Kidney epithelial cell (primary cell): ENCODE data around the gene ZNF358. TPM values are rescaled to one million over a fixed set of nuclear protein-coding genes. Genes with fewer than 3 reads are reported as not detected.

Source experiments
- DNase-seq: peaks from one replicate; pipeline ENCODE4 v3.0.0-alpha.2; 2010; ENCODE audit warnings: low read depth
- H3K27me3 ChIP-seq: 2 replicates; pipeline ENCODE4 v1.6.0; 2011; ENCODE audit warnings: low read length; ENCODE audit not compliant: control insufficient read depth, insufficient read depth
- H3K36me3 ChIP-seq: 2 replicates; pipeline ENCODE4 v1.5.1; 2011; ENCODE audit warnings: low read length; ENCODE audit not compliant: control insufficient read depth, insufficient read depth
- H3K4me3 ChIP-seq: 2 replicates; pipeline ENCODE4 v1.5.1; 2011; ENCODE audit warnings: low read depth, mild to moderate bottlenecking, control low read depth, low read length
- CTCF ChIP-seq: IDR thresholded peaks from 2 replicates; pipeline ENCODE4 v1.5.1; 2011; ENCODE audit warnings: mild to moderate bottlenecking, moderate library complexity, low read length, control low read depth, inconsistent platforms; ENCODE audit not compliant: insufficient read depth, poor library complexity, severe bottlenecking
- total RNA-seq: library from RNA; depleted of rRNA; stranded (reverse); fragments of >200 nt; gene quantifications from 2 replicates; pipeline ENCODE4 v1.2.3, GENCODE V29; 2015

ZNF358 gene
- total RNA-seq, 1 donor from 2014 or later = 67.4 TPM

GRCh38 chr19:7494416-7495098, 21.3 kb upstream of the ZNF358 start:
- DNase-seq = no peak
- TF ChIP-seq CTCF = no peak
- Histone ChIP-seq H3K4me3 (no peak overlapping the region), H3K36me3 (no peaks in the 10 kb centered on the region), H3K27me3 (peaks cover 3% of the 10 kb centered on the region)

GRCh38 chr19:7497292-7497691, 18.6 kb upstream of the ZNF358 start:
- peak; percentile 46 for TF ChIP-seq CTCF
- no peak overlapping the region for H3K4me3 ChIP-seq
- H3K27me3 ChIP-seq = peaks cover 17% of the 10 kb centered on the region
- no peak for DNase-seq
- no peaks in the 10 kb centered on the region for H3K36me3 ChIP-seq

- Histone ChIP-seq H3K36me3 (no peaks in the 10 kb centered on the region), H3K27me3 (peaks cover 23% of the 10 kb centered on the region), H3K4me3 (peak overlapping the region; percentile 29)
- DNase-seq = no peak
- no peak for TF ChIP-seq CTCF
Measured at GRCh38 chr19:7500811-7501450, 15.0 kb upstream of the ZNF358 start.

GRCh38 chr19:7502552-7502951, 13.4 kb upstream of the ZNF358 start:
- H3K36me3 ChIP-seq = no peaks in the 10 kb centered on the region
- DNase-seq = no peak
- H3K4me3 ChIP-seq = no peak overlapping the region
- no peak for TF ChIP-seq CTCF
- peaks cover 23% of the 10 kb centered on the region for H3K27me3 ChIP-seq

- no peak overlapping the region for H3K4me3 ChIP-seq
- TF ChIP-seq CTCF = no peak
- DNase-seq = no peak
- peaks cover 23% of the 10 kb centered on the region for H3K27me3 ChIP-seq
- H3K36me3 ChIP-seq = no peaks in the 10 kb centered on the region
Measured at GRCh38 chr19:7504684-7505083, 11.2 kb upstream of the ZNF358 start.

- no peak for TF ChIP-seq CTCF
- H3K27me3 ChIP-seq = peaks cover 23% of the 10 kb centered on the region
- no peaks in the 10 kb centered on the region for H3K36me3 ChIP-seq
- no peak for DNase-seq
- no peak overlapping the region for H3K4me3 ChIP-seq
Measured at GRCh38 chr19:7505288-7505681, 10.6 kb upstream of the ZNF358 start.
